ENCODE data around the gene ANKFY1. TPM values are rescaled to one million over a fixed set of nuclear protein-coding genes. Genes with fewer than 3 reads are reported as not detected.

ANKFY1 gene
- total and polyA plus RNA-seq, 9 donors: 13.7 to 65.1 (median 45.7) TPM

GRCh38 chr17:4120332-4120731 is 143.4 kb downstream of the ANKFY1 start:
- no peaks in the 10 kb centered on the region for H3K9me3 ChIP-seq
- no peaks in the 10 kb centered on the region for H3K36me3 ChIP-seq
- intact Hi-C loops (cut with DNase I): no loop called here
- no peak for DNase-seq
- no peak overlapping the region for H3K4me3 ChIP-seq
- H3K27me3 ChIP-seq: no peaks in the 10 kb centered on the region
- TF ChIP-seq POLR2A (IDR thresholded peaks at IDR 0.05) (no peak), CTCF (IDR thresholded peaks at IDR 0.05) (no peak), EP300 (IDR thresholded peaks at IDR 0.05) (no peak)
- 67 to 88% (median 86%) methylated on average over 3 of the region's 3 CpGs for WGBS, 3 donors
- H3K27ac ChIP-seq: no peak overlapping the region
- no peaks in the 10 kb centered on the region for H3K4me1 ChIP-seq (ENCODE audit: insufficient read depth)

GRCh38 chr17:4119299-4119698 is 144.5 kb downstream of the ANKFY1 start:
- Histone ChIP-seq H3K4me1 (ENCODE audit: insufficient read depth) (no peaks in the 10 kb centered on the region), H3K27me3 (no peaks in the 10 kb centered on the region), H3K27ac (no peak overlapping the region), H3K4me3 (no peak overlapping the region), H3K9me3 (no peaks in the 10 kb centered on the region), H3K36me3 (no peaks in the 10 kb centered on the region)
- TF ChIP-seq POLR2A (IDR thresholded peaks at IDR 0.05) (no peak), CTCF (IDR thresholded peaks at IDR 0.05) (no peak), EP300 (IDR thresholded peaks at IDR 0.05) (no peak)
- 69 to 73% (median 71%) methylated on average over 4 of the region's 4 CpGs for WGBS, 3 donors
- intact Hi-C loops (cut with DNase I): no loop called here
- no peak for DNase-seq

GRCh38 chr17:4118015-4118743 is 145.6 kb downstream of the ANKFY1 start:
- Histone ChIP-seq H3K4me3 (no peak overlapping the region), H3K27ac (no peak overlapping the region), H3K36me3 (no peaks in the 10 kb centered on the region), H3K9me3 (no peaks in the 10 kb centered on the region), H3K27me3 (no peaks in the 10 kb centered on the region), H3K4me1 (ENCODE audit: insufficient read depth) (no peaks in the 10 kb centered on the region)
- WGBS, 3 donors: 91 to 95% (median 93%) methylated on average over 8 of the region's 8 CpGs
- DNase-seq: no peak
- intact Hi-C loops (cut with DNase I): no loop called here
- no peak for TF ChIP-seq EP300 (IDR thresholded peaks at IDR 0.05)
- no peak for TF ChIP-seq CTCF (IDR thresholded peaks at IDR 0.05)
- no peak for TF ChIP-seq POLR2A (IDR thresholded peaks at IDR 0.05)

- no peaks in the 10 kb centered on the region for H3K36me3 ChIP-seq
- no peak overlapping the region for H3K27ac ChIP-seq
- no peaks in the 10 kb centered on the region for H3K4me1 ChIP-seq (ENCODE audit: insufficient read depth)
- intact Hi-C loops (cut with DNase I): no loop called here
- H3K4me3 ChIP-seq: no peak overlapping the region
- 80 to 88% (median 83%) methylated on average over 4 of the region's 4 CpGs for WGBS, 3 donors
- TF ChIP-seq POLR2A (IDR thresholded peaks at IDR 0.05): no peak
- no peak for TF ChIP-seq CTCF (IDR thresholded peaks at IDR 0.05)
- TF ChIP-seq EP300 (IDR thresholded peaks at IDR 0.05): no peak
- H3K9me3 ChIP-seq: no peaks in the 10 kb centered on the region
- H3K27me3 ChIP-seq: no peaks in the 10 kb centered on the region
- DNase-seq: no peak
Observed at GRCh38 chr17:4116516-4116915, 147.3 kb downstream of the ANKFY1 start.

Small RNA genes within 50 kb of the gene (small RNA-seq; reads per million reads assigned to genes)
- gene RF00019: not detected

Other genes starting within 250 kb of the ANKFY1 start
- gene ZZEF1, start 120.9 kb downstream of the ANKFY1 start, total RNA-seq: 10 to 100 TPM; 36.4 to 60.8 (median 46.7) TPM
- 10 to 100 TPM; 16.6 to 30.0 TPM for gene ZZEF1, start 120.9 kb downstream of the ANKFY1 start, polyA plus RNA-seq
- gene CYB5D2, start 120.8 kb downstream of the ANKFY1 start, total RNA-seq: 10 to 100 TPM; 12.2 to 38.9 (median 18.5) TPM
- gene CYB5D2, start 120.8 kb downstream of the ANKFY1 start, polyA plus RNA-seq: 10 to 100 TPM; 16.9 to 28.9 TPM
- gene UBE2G1, start 102.7 kb upstream of the ANKFY1 start, total RNA-seq: 10 to 100 TPM; 30.5 to 46.1 (median 36.5) TPM
- gene UBE2G1, start 102.7 kb upstream of the ANKFY1 start, polyA plus RNA-seq: 10 to 100 TPM; 12.4 to 50.7 TPM
- under 1 TPM in 4 of 7 donors, not detected in 3; 0.10 to 0.80 (median 0.36) TPM for gene SPNS3, start 170.0 kb upstream of the ANKFY1 start, total RNA-seq
- gene SPNS3, start 170.0 kb upstream of the ANKFY1 start, polyA plus RNA-seq: under 1 TPM in 1 of 2 donors, not detected in 1; 0.06 TPM
- 10 to 100 TPM in 1 of 7 donors, 1 to 10 TPM in 6; 2.4 to 12.7 (median 4.2) TPM for gene SPNS2, start 234.9 kb upstream of the ANKFY1 start, total RNA-seq
- gene SPNS2, start 234.9 kb upstream of the ANKFY1 start, polyA plus RNA-seq: 1 to 10 TPM in 1 of 2 donors, under 1 TPM in 1; 0.48 to 5.9 TPM